Stimulated activated effector memory CD8-positive, alpha-beta T cell treated with anti-CD3 and anti-CD28 coated beads, Interleukin-12 subunit alpha, Interleukin-12 subunit beta, amount 100 ng/mL, for 72 hours (primary cell): ENCODE results near the gene PDE6B.

ENCODE experiments used
- ATAC-seq: fragments of 150-1000 bp; cut with Tn5 transposase; 2 replicates; pipeline ENCODE4 v1.10.0; 2021
- DNase-seq, 2 donors: peaks; one replicate each; pipeline ENCODE4 v3.0.0; 2021 to 2022; ENCODE audit warnings: low spot score in 2 of 2
- H3K27ac Mint-ChIP-seq: one replicate; pipeline ENCODE4 v1.8.0; 2022; ENCODE audit warnings: mild to moderate bottlenecking, mixed read lengths
- H3K36me3 Mint-ChIP-seq: one replicate; pipeline ENCODE4 v1.8.0; 2022; ENCODE audit warnings: mild to moderate bottlenecking, mixed read lengths
- H3K4me1 Mint-ChIP-seq: one replicate; pipeline ENCODE4 v1.8.0; 2022; ENCODE audit warnings: mixed read lengths
- H3K4me3 Mint-ChIP-seq: one replicate; pipeline ENCODE4 v1.8.0; 2022; ENCODE audit warnings: mild to moderate bottlenecking, mixed read lengths
- H3K9me3 Mint-ChIP-seq: one replicate; pipeline ENCODE4 v1.8.0; 2022; ENCODE audit warnings: mixed read lengths

The PDE6B gene

GRCh38 chr4:675036-675882, 49.9 kb downstream of the PDE6B start:
- peaks cover 16% of the 10 kb centered on the region for H3K4me1 Mint-ChIP-seq
- DNase-seq, result no peak
- ATAC-seq, result peak; percentile 3

GRCh38 chr4:675980-676870, 50.9 kb downstream of the PDE6B start:
- H3K36me3 Mint-ChIP-seq, result peaks cover 47% of the 10 kb centered on the region
- H3K27ac Mint-ChIP-seq, result peak overlapping the region; percentile 10
- H3K9me3 Mint-ChIP-seq, result no peaks in the 10 kb centered on the region
- H3K4me1 Mint-ChIP-seq, result peaks cover 24% of the 10 kb centered on the region
- no peak for ATAC-seq
- peak overlapping the region; percentile 75 for H3K4me3 Mint-ChIP-seq
- DNase-seq, result no peak

More at GRCh38 chr4:675036-675882, 49.9 kb downstream of the PDE6B start:
- Mint-ChIP-seq H3K9me3 (no peaks in the 10 kb centered on the region), H3K27ac (peak overlapping the region; percentile 94), H3K4me3 (peak overlapping the region; percentile 75), H3K36me3 (peaks cover 52% of the 10 kb centered on the region)

DNA sequence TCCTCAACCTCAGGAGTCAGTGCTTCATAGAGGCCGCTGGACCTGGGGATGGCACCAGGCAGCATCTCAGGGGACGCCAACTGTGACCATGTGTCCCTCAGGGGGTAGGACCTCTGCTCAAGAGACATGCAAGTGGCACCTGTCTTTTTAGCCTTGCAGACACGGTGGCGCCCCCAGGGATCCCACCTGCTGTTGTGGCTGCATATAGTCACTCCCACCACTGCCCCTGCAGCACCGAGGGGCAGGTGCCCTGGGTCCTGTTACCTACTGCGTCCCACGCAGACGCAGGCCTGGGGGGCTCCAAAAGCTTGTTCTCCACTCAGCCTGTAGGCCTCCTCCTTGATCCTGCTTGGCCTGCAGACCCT, 51.5 kb downstream of the PDE6B start:
- DNase-seq (no peak), ATAC-seq (no peak)
- Mint-ChIP-seq H3K36me3 (peaks cover 41% of the 10 kb centered on the region), H3K4me1 (peaks cover 24% of the 10 kb centered on the region), H3K27ac (peak overlapping the region; percentile 10), H3K9me3 (no peaks in the 10 kb centered on the region), H3K4me3 (no peak overlapping the region)

- Mint-ChIP-seq H3K36me3 (peaks cover 33% of the 10 kb centered on the region), H3K4me3 (no peak overlapping the region), H3K4me1 (peaks cover 24% of the 10 kb centered on the region), H3K9me3 (no peaks in the 10 kb centered on the region), H3K27ac (peak overlapping the region; percentile 43)
- DNase-seq (no peak), ATAC-seq (no peak)
Observed at GRCh38 chr4:677431-678293, 52.3 kb downstream of the PDE6B start.

- Mint-ChIP-seq H3K36me3 (peaks cover 24% of the 10 kb centered on the region), H3K4me1 (peaks cover 18% of the 10 kb centered on the region), H3K9me3 (no peaks in the 10 kb centered on the region), H3K4me3 (no peak overlapping the region), H3K27ac (peak overlapping the region; percentile 43)
- ATAC-seq (no peak), DNase-seq (no peak)
Observed at GRCh38 chr4:678331-679103, 53.1 kb downstream of the PDE6B start.

DNA sequence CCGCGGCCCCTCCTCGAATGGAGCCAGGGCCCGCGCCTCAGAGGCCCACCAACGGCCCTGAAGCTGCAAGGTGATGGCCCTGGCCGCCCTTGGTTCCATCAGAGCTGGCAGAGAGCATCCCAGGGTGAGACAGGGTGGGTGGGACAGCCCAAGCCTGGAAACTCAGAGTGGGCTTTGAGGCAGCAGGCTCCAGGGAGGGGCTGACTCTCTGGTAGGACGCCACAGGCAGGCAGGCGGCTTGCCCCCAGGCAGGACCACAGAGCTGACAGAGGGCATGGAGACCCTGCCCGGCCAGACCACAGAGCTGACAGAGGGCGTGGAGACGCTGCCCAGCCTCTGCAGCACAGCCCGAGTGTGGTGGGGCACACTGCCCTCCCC, 53.7 kb downstream of the PDE6B start:
- H3K27ac Mint-ChIP-seq, result peak overlapping the region; percentile 43
- no peaks in the 10 kb centered on the region for H3K9me3 Mint-ChIP-seq
- H3K4me1 Mint-ChIP-seq, result peaks cover 24% of the 10 kb centered on the region
- H3K36me3 Mint-ChIP-seq, result peaks cover 19% of the 10 kb centered on the region
- DNase-seq (no peak), ATAC-seq (no peak)
- no peak overlapping the region for H3K4me3 Mint-ChIP-seq

GRCh38 chr4:679629-680028, 54.3 kb downstream of the PDE6B start:
- Mint-ChIP-seq H3K4me3 (peak overlapping the region; percentile 77), H3K27ac (peak overlapping the region; percentile 81), H3K4me1 (peaks cover 24% of the 10 kb centered on the region), H3K36me3 (peaks cover 13% of the 10 kb centered on the region), H3K9me3 (no peaks in the 10 kb centered on the region)
- ATAC-seq (no peak), DNase-seq (no peak)

DNA sequence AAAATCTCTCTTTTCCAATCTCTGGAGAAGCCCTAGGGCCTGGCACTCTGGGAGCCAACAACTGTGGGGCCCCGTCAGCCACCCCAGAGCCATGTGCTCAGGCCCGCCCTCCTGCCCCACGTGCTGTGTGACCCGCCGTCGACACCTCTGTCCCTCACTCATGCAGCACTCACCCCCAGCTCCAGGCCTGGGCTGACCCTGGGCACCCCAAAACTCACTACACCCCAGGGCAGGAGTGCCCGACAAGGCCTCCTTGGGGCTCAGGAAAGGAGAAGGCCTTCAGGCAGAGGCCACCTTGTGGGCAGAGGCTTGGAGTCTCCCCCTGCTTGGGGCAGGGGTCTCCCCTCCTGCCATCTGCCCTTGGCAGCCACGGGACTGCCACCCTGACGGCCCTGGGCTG, 54.7 kb downstream of the PDE6B start:
- Mint-ChIP-seq H3K36me3 (peaks cover 10% of the 10 kb centered on the region), H3K27ac (peak overlapping the region; percentile 81), H3K4me3 (peak overlapping the region; percentile 77), H3K9me3 (no peaks in the 10 kb centered on the region), H3K4me1 (peaks cover 23% of the 10 kb centered on the region)
- DNase-seq (no peak), ATAC-seq (no peak)

DNA sequence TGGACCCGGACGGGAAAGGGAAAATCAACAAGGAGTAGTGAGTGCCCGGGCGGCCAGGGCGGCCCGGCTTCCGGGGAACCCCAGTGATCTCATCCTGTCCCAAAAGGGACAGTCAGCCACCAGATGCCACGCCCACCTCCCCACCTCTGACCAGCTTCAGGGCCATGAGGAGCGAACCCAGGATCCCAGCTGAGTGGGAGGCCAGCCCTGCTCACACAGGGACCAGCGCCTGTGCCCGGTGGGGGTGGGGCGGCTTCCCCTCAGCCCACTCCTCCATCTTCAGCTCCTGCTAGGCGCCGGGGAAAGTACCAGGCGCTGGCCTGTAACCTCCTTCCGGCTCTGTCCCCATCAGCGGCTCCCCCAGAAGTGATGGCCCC, 55.2 kb downstream of the PDE6B start:
- Mint-ChIP-seq H3K9me3 (no peaks in the 10 kb centered on the region), H3K27ac (peak overlapping the region; percentile 81), H3K36me3 (peaks cover 6% of the 10 kb centered on the region), H3K4me1 (peaks cover 20% of the 10 kb centered on the region), H3K4me3 (peak overlapping the region; percentile 77)
- no peak for DNase-seq
- ATAC-seq, result peak; percentile 42

GRCh38 chr4:680928-681645, 55.7 kb downstream of the PDE6B start:
- peak; percentile 77 for ATAC-seq
- Mint-ChIP-seq H3K36me3 (peaks cover 5% of the 10 kb centered on the region), H3K9me3 (no peaks in the 10 kb centered on the region), H3K4me1 (peaks cover 20% of the 10 kb centered on the region), H3K27ac (peak overlapping the region; percentile 81), H3K4me3 (peak overlapping the region; percentile 77)
- DNase-seq, result peak; percentile 55 to 83

GRCh38 chr4:681736-682451, 56.5 kb downstream of the PDE6B start:
- H3K4me1 Mint-ChIP-seq, result peaks cover 20% of the 10 kb centered on the region
- ATAC-seq (no peak), DNase-seq (peak in 1 of 2 donors; percentile 75)
- H3K9me3 Mint-ChIP-seq, result no peaks in the 10 kb centered on the region
- no peak overlapping the region for H3K27ac Mint-ChIP-seq
- peaks cover 5% of the 10 kb centered on the region for H3K36me3 Mint-ChIP-seq
- peak overlapping the region; percentile 77 for H3K4me3 Mint-ChIP-seq

- H3K36me3 Mint-ChIP-seq, result peaks cover 5% of the 10 kb centered on the region
- H3K4me1 Mint-ChIP-seq, result peaks cover 22% of the 10 kb centered on the region
- DNase-seq (no peak), ATAC-seq (no peak)
- H3K9me3 Mint-ChIP-seq, result no peaks in the 10 kb centered on the region
- H3K27ac Mint-ChIP-seq, result no peak overlapping the region
- peak overlapping the region; percentile 29 for H3K4me3 Mint-ChIP-seq
Observed at GRCh38 chr4:682490-683172, 57.3 kb downstream of the PDE6B start.
